Measurements from ENCODE around the gene UBASH3B.

GRCh38 chr11:122721201-122721963, 65.9 kb downstream of the UBASH3B start:
- TF ChIP-seq EP300 (IDR thresholded peaks at IDR 0.05): no peak
- TF ChIP-seq CTCF (IDR thresholded peaks at IDR 0.05): no peak
